Gastroesophageal sphincter (tissue), 4 donors: ENCODE data around the gene ZNF485. TPM values are rescaled to one million over a fixed set of nuclear protein-coding genes. Genes with fewer than 3 reads are reported as not detected.
"Not testable (repeated sequence)": the region's sequence is repeated elsewhere in the genome, so short reads cannot be mapped to it uniquely, and the experiment has no call there.

ENCODE experiments used
- ATAC-seq: fragments of 150-250 bp; one replicate; pipeline ENCODE4 v1.9.1; 2016; ENCODE audit warnings: mild to moderate bottlenecking, moderate library complexity
- H3K27ac ChIP-seq, 4 donors: fragments of 200-600 bp; sonication (generic) in 3 of 4; 1 replicate in 3 of 4; 2 replicates in 1 of 4; pipeline ENCODE4 v1.5.1; 2016 to 2019
- H3K27me3 ChIP-seq: fragments of 200-600 bp; sonication (generic); one replicate; pipeline ENCODE4 v1.5.1; 2019
- H3K36me3 ChIP-seq, 2 donors: fragments of 200-600 bp; sonication (generic); one replicate each; pipeline ENCODE4 v1.5.1; 2019; ENCODE audit warnings: control low read depth in 1 of 2
- H3K4me1 ChIP-seq, 3 donors: fragments of 200-600 bp; sonication (generic); 1 replicate in 2 of 3; 2 replicates in 1 of 3; pipeline ENCODE4 v1.5.1; 2016 to 2019; ENCODE audit warnings: control low read depth in 2 of 3
- H3K4me3 ChIP-seq, 2 donors: fragments of 200-600 bp; sonication (generic); one replicate each; pipeline ENCODE4 v1.5.1; 2019; ENCODE audit warnings: mild to moderate bottlenecking in 1 of 2, moderate library complexity in 1 of 2
- H3K9me3 ChIP-seq, 3 donors: fragments of 200-600 bp; sonication (generic); one replicate each; pipeline ENCODE4 v1.5.1; 2017 to 2019; ENCODE audit warnings: control low read depth in 2 of 3
- CTCF ChIP-seq, 4 experiments: fragments of 200-600 bp in 2 of 4; fragments of 450-650 bp in 2 of 4; sonication (generic) in 1 of 4; IDR thresholded peaks; one replicate each; pipeline ENCODE4 v1.5.1; 2017 to 2019; ENCODE audit warnings: antibody characterized with exemption in 4 of 4, mild to moderate bottlenecking in 2 of 4, moderate library complexity in 2 of 4
- EP300 ChIP-seq: sonication (generic); formaldehyde crosslinking; IDR thresholded peaks from one replicate; pipeline ENCODE4 v1.6.1; 2017; ENCODE audit warnings: antibody characterized with exemption, mild to moderate bottlenecking
- POLR2A ChIP-seq, 2 donors: fragments of 450-650 bp; IDR thresholded peaks; one replicate each; pipeline ENCODE4 v1.6.1; 2017; ENCODE audit warnings: antibody characterized with exemption in 2 of 2, mild to moderate bottlenecking in 2 of 2, moderate library complexity in 1 of 2
- POLR2AphosphoS5 ChIP-seq: sonication (generic); formaldehyde crosslinking; IDR thresholded peaks from one replicate; pipeline ENCODE4 v1.6.1; 2017; ENCODE audit warnings: antibody characterized with exemption
- WGBS, 2 donors: methylation state at CpG; one replicate each; pipeline ENCODE4 v1.1.5; 2018; ENCODE audit warnings: low coverage in 1 of 2; 5-methylcytosine and 5-hydroxymethylcytosine counted together
- total RNA-seq, 4 donors: library from RNA; depleted of rRNA; stranded (reverse); fragments of >200 nt; gene quantifications; one replicate each; pipeline ENCODE4 v1.1.0, GENCODE V29; 2016

ZNF485 gene
- total RNA-seq, 4 donors from 2014 or later = 2.2 to 4.5 (median 2.4) TPM

DNA sequence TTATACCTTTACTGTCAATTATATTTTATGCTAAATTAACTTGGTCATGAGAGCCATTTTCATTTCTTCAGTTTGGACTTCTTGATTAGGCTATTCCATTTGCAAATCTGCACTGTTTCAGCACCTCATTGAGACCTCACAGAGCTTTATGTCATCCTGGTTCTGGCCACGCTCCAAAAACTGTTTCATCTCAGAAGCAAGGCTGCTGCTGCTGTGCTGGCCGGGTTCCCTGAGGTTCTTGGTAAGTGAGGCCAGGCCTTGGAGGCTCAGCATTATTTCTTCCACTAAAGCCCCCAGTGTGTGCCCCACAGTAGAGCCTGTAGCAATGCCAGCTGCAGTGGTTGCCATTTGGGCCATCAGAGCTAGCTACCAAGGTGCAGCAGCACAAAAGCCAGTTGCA, 7.8 kb upstream of the ZNF485 start:
- 46% methylated on average over 2 of the region's 2 CpGs; no CpG with 5 or more reads in 1 of the 2 donors for WGBS, 2 donors
- Histone ChIP-seq H3K27me3 (no peaks in the 10 kb centered on the region), H3K9me3 (no peaks in the 10 kb centered on the region), H3K36me3 (no peaks in the 10 kb centered on the region), H3K4me1 (no peaks in the 10 kb centered on the region), H3K27ac (no peak overlapping the region), H3K4me3 (no peak overlapping the region)
- no peak for TF ChIP-seq EP300
- no peak for TF ChIP-seq CTCF (IDR thresholded peaks at IDR 0.05)
- no peak for ATAC-seq

- Histone ChIP-seq H3K27me3 (no peaks in the 10 kb centered on the region), H3K9me3 (no peaks in the 10 kb centered on the region), H3K36me3 (no peaks in the 10 kb centered on the region), H3K4me3 (no peak overlapping the region), H3K4me1 (no peaks in the 10 kb centered on the region), H3K27ac (no peak overlapping the region)
- WGBS, 2 donors = 71% methylated on average over 1 of the region's 2 CpGs; no CpG with 5 or more reads in 1 of the 2 donors
- no peak for ATAC-seq
- TF ChIP-seq POLR2A (IDR thresholded peaks at IDR 0.05) = no peak
- TF ChIP-seq POLR2AphosphoS5 = no peak
- no peak for TF ChIP-seq EP300
- TF ChIP-seq CTCF (IDR thresholded peaks at IDR 0.05) = no peak
These were observed 6.9 kb upstream of the ZNF485 start for GRCh38 chr10:43599333-43599732.

- H3K4me3 ChIP-seq, H3K36me3 ChIP-seq, H3K9me3 ChIP-seq, H3K4me1 ChIP-seq, ATAC-seq, H3K27ac ChIP-seq, H3K27me3 ChIP-seq: not testable (repeated sequence)
- WGBS, 2 donors = 88% methylated on average over 4 to 6 of the region's 6 CpGs
These were observed 4.7 kb upstream of the ZNF485 start for GRCh38 chr10:43601576-43601975.

- H3K4me1 ChIP-seq = peaks cover 0 to 10% (median 5%) of the 10 kb centered on the region in 3 donors
- H3K4me3 ChIP-seq = peak overlapping the region; percentile 68 to 82
- no peaks in the 10 kb centered on the region for H3K9me3 ChIP-seq
- TF ChIP-seq POLR2AphosphoS5 (no peak), POLR2A (IDR thresholded peaks at IDR 0.05) (no peak), CTCF (IDR thresholded peaks at IDR 0.05) (no peak), EP300 (no peak)
- H3K27ac ChIP-seq = peak overlapping the region in 3 of 4 donors; percentile 50 to 82 (median 75)
- peak; percentile 33 for ATAC-seq
- 48 to 72% methylated on average over 6 to 7 of the region's 12 CpGs for WGBS, 2 donors
- H3K27me3 ChIP-seq = no peaks in the 10 kb centered on the region
- peaks cover 0 to 28% of the 10 kb centered on the region in 2 donors for H3K36me3 ChIP-seq
These were observed 352 bp upstream of the ZNF485 start for GRCh38 chr10:43605850-43606322.

- H3K4me1 ChIP-seq = peaks cover 0 to 10% (median 5%) of the 10 kb centered on the region in 3 donors
- H3K27me3 ChIP-seq = no peaks in the 10 kb centered on the region
- ATAC-seq = no peak
- peak overlapping the region; percentile 68 to 82 for H3K4me3 ChIP-seq
- TF ChIP-seq POLR2AphosphoS5 (no peak), CTCF (IDR thresholded peaks at IDR 0.05) (no peak)
- H3K9me3 ChIP-seq = no peaks in the 10 kb centered on the region
- H3K27ac ChIP-seq = peak overlapping the region in 1 of 4 donors; percentile 75
- H3K36me3 ChIP-seq = peaks cover 0 to 34% of the 10 kb centered on the region in 2 donors
- 73 to 81% methylated on average over 9 to 10 of the region's 10 CpGs for WGBS, 2 donors
These were observed 948 bp downstream of the ZNF485 start for GRCh38 chr10:43607199-43607573.
